Lower leg skin (tissue), 4 donors: ENCODE data around the gene DPP6. TPM values are rescaled to one million over a fixed set of nuclear protein-coding genes. Genes with fewer than 3 reads are reported as not detected.

Source experiments
- DNase-seq, 2 donors: peaks; one replicate each; pipeline ENCODE4 v3.0.0-alpha.2; 2019; ENCODE audit warnings: low spot score in 2 of 2
- H3K4me3 ChIP-seq: fragments of 200-600 bp; sonication (generic); 2 replicates; pipeline ENCODE4 v1.5.1; 2017; ENCODE audit warnings: mild to moderate bottlenecking, low read depth; ENCODE audit not compliant: poor library complexity, severe bottlenecking
- POLR2A ChIP-seq, 2 donors: fragments of 450-650 bp; IDR thresholded peaks; one replicate each; pipeline ENCODE4 v1.6.1; 2016 to 2017; ENCODE audit warnings: antibody characterized with exemption in 2 of 2, mild to moderate bottlenecking in 1 of 2, moderate library complexity in 1 of 2
- WGBS, 2 donors: methylation state at CpG; one replicate each; pipeline ENCODE4 v1.1.5; 2018; 5-methylcytosine and 5-hydroxymethylcytosine counted together
- intact Hi-C: fragments of 100-400 bp; cut with DNase I; formaldehyde crosslinking; loops from one replicate; pipeline ENCODE4 v1.15.0; 2023; ENCODE audit warnings: low total_unique reads
- total RNA-seq, 4 donors: library from RNA; depleted of rRNA; stranded (reverse); fragments of >200 nt; gene quantifications; one replicate each; pipeline ENCODE4 v1.1.0, GENCODE V29; 2016
- TF ChIP-seq, protein P1 (sequence below), 3 donors: fragments of 450-650 bp; IDR thresholded peaks; one replicate each; pipeline ENCODE4 v1.5.1; 2016; ENCODE audit warnings: antibody characterized with exemption in 3 of 3, mild to moderate bottlenecking in 3 of 3, moderate library complexity in 2 of 3

DPP6 gene
- total RNA-seq, 4 donors from 2014 or later, result 1.0 to 4.5 (median 2.9) TPM

DNA sequence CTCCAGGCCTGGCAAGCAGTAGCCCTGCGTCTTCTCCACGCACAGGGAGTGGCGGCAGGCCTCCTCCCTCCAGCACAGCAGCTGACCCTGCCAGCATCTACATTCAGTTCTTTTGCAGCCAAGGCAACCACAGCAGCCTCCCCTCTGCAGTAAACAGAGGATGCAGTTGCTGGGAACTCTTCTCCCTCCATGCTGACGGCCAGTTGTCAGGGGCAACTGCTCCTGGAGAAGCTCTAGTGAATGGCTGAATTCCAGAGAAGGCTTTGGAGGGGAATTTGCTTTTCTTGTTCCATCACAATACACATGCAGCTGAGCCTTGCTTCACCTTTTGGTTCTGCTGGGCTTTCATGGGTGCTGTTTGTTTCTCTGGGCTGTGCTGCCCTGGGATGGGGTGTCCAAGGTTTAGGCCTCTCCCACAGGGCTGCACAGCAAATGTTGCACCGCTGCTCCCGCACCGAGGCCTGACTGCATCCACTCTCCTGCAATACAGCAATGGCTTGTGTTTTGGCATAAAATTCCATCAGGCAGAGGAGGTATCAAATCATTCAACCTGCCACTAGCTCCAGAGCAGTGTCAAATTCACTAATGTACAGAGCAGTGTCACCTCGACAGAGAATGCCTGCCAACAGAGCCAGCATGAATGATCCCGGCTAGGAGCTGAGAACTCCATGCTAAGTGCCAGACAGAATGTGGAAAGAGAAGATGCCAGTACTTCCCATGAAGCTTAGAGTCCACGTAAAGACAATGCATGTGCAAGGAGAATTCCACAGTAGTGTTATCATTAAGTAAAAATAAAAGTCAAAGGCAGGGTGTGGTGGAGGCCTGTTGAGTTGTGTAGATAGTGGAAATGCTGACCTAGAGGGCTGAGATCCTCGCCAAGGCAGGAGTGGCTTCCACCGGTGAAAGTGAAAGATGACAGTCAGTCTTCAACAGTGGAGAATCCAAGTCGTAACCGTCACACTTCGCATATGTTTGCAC lies 399.6 kb downstream of the DPP6 start:
- H3K4me3 ChIP-seq, result no peak overlapping the region
- 80 to 83% methylated on average over 15 of the region's 15 CpGs for WGBS, 2 donors
- no peak for DNase-seq
- intact Hi-C loops, result no loop called here
- TF ChIP-seq, protein P1, sequence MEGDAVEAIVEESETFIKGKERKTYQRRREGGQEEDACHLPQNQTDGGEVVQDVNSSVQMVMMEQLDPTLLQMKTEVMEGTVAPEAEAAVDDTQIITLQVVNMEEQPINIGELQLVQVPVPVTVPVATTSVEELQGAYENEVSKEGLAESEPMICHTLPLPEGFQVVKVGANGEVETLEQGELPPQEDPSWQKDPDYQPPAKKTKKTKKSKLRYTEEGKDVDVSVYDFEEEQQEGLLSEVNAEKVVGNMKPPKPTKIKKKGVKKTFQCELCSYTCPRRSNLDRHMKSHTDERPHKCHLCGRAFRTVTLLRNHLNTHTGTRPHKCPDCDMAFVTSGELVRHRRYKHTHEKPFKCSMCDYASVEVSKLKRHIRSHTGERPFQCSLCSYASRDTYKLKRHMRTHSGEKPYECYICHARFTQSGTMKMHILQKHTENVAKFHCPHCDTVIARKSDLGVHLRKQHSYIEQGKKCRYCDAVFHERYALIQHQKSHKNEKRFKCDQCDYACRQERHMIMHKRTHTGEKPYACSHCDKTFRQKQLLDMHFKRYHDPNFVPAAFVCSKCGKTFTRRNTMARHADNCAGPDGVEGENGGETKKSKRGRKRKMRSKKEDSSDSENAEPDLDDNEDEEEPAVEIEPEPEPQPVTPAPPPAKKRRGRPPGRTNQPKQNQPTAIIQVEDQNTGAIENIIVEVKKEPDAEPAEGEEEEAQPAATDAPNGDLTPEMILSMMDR (IDR thresholded peaks at IDR 0.05), result no peak
- no peak for TF ChIP-seq POLR2A (IDR thresholded peaks at IDR 0.05)

DNA sequence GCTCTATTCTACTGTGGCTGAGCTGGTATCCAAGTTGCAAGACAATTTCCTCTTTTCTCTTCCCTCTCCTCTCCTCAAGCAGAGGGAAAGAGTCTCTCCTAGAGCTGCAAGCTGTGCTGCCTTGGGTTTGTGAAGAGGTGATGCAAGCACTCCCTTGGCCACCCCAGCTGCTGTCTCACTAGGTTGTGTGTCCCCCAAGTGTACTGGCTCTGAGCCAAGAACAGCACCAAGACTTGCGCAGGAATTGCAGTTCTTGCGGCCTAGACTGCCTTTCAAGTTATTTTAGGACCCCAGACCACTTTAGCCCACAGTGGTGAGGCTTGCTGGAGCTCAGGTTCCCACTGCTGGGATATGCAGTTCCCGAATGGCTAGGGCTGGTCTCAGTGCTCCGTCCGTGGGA lies 411.6 kb downstream of the DPP6 start:
- 87 to 88% methylated on average over 5 of the region's 5 CpGs for WGBS, 2 donors
- TF ChIP-seq, protein P1 (IDR thresholded peaks at IDR 0.05), result no peak
- TF ChIP-seq POLR2A (IDR thresholded peaks at IDR 0.05), result no peak
- no peak overlapping the region for H3K4me3 ChIP-seq
- DNase-seq, result no peak
- intact Hi-C loops, result no loop called here

DNA sequence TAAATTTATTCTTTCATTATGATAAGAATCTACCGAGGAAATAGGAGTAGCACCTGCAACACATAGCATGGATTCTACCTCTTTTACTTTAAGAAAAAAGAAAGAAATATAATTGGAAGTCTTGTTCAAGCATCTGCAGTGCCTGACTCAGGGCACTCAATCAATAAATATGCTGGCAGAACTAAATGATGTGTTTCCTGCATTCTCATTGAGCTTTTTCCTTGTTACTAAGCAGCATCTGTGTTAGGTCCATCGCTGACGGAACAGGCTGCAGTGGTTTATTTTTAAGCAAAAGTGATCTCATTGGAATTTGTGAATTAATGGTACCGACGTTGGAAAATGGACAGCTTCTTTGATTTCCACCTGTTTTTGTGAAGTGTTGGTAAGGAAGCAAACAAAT lies 417.5 kb downstream of the DPP6 start:
- H3K4me3 ChIP-seq, result no peak overlapping the region
- no peak for DNase-seq
- intact Hi-C loops, result no loop called here
- TF ChIP-seq, protein P1 (IDR thresholded peaks at IDR 0.05), result no peak
- no peak for TF ChIP-seq POLR2A (IDR thresholded peaks at IDR 0.05)
- 67 to 76% methylated on average over 5 of the region's 5 CpGs for WGBS, 2 donors

DNA sequence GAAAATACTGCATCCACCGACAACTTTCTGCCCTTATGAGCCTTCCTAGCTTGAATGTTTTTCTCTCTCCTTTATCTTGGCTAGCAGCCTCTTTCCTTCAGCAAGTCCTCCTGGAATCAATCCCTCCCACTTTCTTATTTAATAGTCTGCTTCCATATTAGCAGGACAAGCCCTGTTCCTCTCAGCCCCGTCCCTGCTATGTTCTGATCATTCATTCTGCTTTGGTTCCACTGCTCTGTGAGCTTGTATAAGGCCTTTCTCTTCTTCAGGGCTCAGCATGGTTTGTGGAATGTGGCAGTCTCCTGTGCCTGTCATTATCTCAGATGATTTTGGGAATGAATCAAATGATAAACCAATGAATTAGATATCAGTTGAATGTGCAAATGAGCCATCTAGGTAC lies 420.1 kb downstream of the DPP6 start:
- intact Hi-C loops, result no loop called here
- WGBS, 2 donors, result 52% methylated on average over 2 of the region's 2 CpGs
- no peak for DNase-seq
- TF ChIP-seq POLR2A (IDR thresholded peaks at IDR 0.05), result no peak
- TF ChIP-seq, protein P1 (IDR thresholded peaks at IDR 0.05), result no peak
- H3K4me3 ChIP-seq, result no peak overlapping the region

DNA sequence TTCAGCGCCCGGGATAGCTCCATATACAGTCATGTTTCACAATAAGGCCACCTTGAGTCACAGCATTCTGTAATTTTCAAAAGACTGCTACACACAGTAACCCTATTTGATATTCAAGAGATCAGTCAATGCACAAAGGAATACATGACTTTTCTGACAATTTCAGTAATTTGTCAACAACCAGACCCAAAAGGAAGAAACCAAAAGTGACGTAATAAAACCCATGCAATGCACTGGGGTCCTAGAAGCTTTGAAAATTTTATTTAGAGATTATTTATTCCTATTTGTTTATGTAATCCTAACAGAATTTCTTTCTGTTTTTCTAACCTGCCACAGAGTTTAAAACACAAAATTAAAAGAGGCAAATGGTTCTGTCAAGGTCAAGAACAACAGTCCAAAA lies 421.2 kb downstream of the DPP6 start:
- no peak for DNase-seq
- no peak overlapping the region for H3K4me3 ChIP-seq
- intact Hi-C loops, result no loop called here
- WGBS, 2 donors, result 82 to 85% methylated on average over 3 of the region's 3 CpGs
- TF ChIP-seq, protein P1 (IDR thresholded peaks at IDR 0.05), result no peak
- no peak for TF ChIP-seq POLR2A (IDR thresholded peaks at IDR 0.05)
